Mesothelial cell of epicardium (in vitro differentiated cells): ENCODE data around the gene SYCE1L. TPM values are rescaled to one million over a fixed set of nuclear protein-coding genes. Genes with fewer than 3 reads are reported as not detected.

ENCODE experiments used
- DNase-seq, 2 experiments: peaks; one replicate each; pipeline ENCODE4 v3.0.0; 2021; ENCODE audit warnings: low spot score in 2 of 2; ENCODE audit not compliant: unreplicated experiment in 2 of 2
- H3K27ac Mint-ChIP-seq: 2 replicates; pipeline ENCODE4 v1.8.0; 2021; ENCODE audit warnings: mixed read lengths
- H3K27me3 Mint-ChIP-seq: 2 replicates; pipeline ENCODE4 v1.8.0; 2021; ENCODE audit warnings: low read depth, mixed read lengths
- H3K36me3 Mint-ChIP-seq: 2 replicates; pipeline ENCODE4 v1.8.0; 2021; ENCODE audit warnings: mixed read lengths
- H3K4me1 Mint-ChIP-seq: 2 replicates; pipeline ENCODE4 v1.8.0; 2021; ENCODE audit warnings: mixed read lengths
- H3K4me3 Mint-ChIP-seq: 2 replicates; pipeline ENCODE4 v1.8.0; 2021; ENCODE audit warnings: mild to moderate bottlenecking, moderate library complexity, mixed read lengths
- H3K9me3 Mint-ChIP-seq: 2 replicates; pipeline ENCODE4 v1.8.0; 2021; ENCODE audit warnings: mixed read lengths
- total RNA-seq: library from RNA; stranded (reverse); gene quantifications from 3 replicates; pipeline ENCODE4 v1.2.1, GENCODE V29; 2021
- TF ChIP-seq, protein P1 (sequence below): fragments of 200-600 bp; sonication (generic); IDR thresholded peaks from one replicate; pipeline ENCODE4 v1.5.0; 2021; ENCODE audit warnings: antibody characterized with exemption; ENCODE audit not compliant: unreplicated experiment

The SYCE1L gene
- total RNA-seq, 1 donor from 2014 or later = 21.3 TPM

DNA sequence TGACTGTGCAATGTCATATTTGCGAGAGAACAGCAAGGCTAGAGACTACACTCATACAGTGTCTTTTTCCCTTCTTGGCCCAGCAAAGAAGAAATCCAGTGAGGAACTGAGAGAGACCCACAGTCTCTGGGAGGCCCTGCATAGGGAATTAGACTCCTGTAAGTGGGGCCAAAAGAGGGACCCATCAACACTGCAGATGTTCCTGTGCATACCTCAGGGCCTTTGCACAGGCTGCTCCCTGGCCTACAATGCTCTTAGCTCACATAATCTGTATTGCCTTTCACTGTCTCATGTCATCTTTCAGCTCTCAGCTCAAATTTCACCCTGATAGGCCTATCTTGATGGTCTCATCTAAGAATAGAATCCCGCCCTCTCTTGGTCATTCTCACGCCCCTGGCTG lies 9.2 kb downstream of the SYCE1L start:
- H3K36me3 Mint-ChIP-seq = peaks cover 6% of the 10 kb centered on the region
- no peak for DNase-seq
- H3K4me3 Mint-ChIP-seq = no peak overlapping the region
- H3K4me1 Mint-ChIP-seq = peaks cover 15% of the 10 kb centered on the region
- peaks cover 4% of the 10 kb centered on the region for H3K9me3 Mint-ChIP-seq
- TF ChIP-seq, protein P1, sequence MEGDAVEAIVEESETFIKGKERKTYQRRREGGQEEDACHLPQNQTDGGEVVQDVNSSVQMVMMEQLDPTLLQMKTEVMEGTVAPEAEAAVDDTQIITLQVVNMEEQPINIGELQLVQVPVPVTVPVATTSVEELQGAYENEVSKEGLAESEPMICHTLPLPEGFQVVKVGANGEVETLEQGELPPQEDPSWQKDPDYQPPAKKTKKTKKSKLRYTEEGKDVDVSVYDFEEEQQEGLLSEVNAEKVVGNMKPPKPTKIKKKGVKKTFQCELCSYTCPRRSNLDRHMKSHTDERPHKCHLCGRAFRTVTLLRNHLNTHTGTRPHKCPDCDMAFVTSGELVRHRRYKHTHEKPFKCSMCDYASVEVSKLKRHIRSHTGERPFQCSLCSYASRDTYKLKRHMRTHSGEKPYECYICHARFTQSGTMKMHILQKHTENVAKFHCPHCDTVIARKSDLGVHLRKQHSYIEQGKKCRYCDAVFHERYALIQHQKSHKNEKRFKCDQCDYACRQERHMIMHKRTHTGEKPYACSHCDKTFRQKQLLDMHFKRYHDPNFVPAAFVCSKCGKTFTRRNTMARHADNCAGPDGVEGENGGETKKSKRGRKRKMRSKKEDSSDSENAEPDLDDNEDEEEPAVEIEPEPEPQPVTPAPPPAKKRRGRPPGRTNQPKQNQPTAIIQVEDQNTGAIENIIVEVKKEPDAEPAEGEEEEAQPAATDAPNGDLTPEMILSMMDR = no peak
- no peaks in the 10 kb centered on the region for H3K27me3 Mint-ChIP-seq
- no peak overlapping the region for H3K27ac Mint-ChIP-seq

DNA sequence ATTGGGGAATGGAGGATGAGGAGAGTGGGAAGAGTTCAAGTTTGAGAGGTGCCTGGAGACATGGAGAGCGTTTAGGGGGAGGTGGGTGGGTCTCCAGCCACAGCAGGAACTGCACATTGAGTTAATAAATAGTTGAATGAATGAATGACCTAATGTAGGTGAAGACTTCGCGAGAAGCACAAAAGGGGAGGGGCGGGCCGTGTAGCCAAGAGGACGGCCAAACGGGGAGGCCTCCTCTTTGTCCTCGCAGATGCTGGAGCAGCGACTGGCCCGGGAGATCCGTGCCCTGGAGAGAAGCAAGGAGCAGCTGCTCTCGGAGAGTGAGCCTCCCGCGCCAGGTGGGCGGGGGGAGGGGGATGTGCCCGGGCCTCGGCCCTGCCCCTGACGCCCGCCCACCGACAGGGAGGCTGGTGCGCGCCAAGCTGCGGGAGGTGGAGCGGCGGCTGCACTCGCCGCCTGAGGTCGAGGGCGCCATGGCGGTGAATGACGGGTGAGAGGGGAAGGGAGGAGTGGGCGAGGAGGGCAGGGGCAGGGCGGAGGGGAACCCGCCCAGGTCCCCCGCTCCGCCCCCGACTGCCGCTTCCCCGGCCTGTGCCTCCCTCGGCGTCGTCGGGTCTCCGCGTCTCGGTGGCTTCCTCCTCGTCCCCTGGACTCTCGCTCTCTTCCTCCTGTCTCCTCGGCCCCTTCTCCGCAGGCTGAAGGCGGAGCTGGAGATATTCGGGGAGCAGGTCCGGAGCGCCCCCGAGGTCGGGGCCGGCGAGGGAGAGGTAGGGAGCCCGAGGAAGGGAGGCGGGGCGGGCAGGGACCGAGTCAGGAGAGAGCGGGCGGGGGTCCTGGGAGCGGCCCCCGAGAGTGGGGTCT lies 12.9 kb downstream of the SYCE1L start:
- H3K9me3 Mint-ChIP-seq = no peaks in the 10 kb centered on the region
- H3K4me1 Mint-ChIP-seq = peaks cover 7% of the 10 kb centered on the region
- H3K4me3 Mint-ChIP-seq = peak overlapping the region; percentile 78
- no peaks in the 10 kb centered on the region for H3K27me3 Mint-ChIP-seq
- no peak overlapping the region for H3K27ac Mint-ChIP-seq
- peak; percentile 40 to 61 for DNase-seq
- TF ChIP-seq, protein P1 = no peak
- peaks cover 2% of the 10 kb centered on the region for H3K36me3 Mint-ChIP-seq

DNA sequence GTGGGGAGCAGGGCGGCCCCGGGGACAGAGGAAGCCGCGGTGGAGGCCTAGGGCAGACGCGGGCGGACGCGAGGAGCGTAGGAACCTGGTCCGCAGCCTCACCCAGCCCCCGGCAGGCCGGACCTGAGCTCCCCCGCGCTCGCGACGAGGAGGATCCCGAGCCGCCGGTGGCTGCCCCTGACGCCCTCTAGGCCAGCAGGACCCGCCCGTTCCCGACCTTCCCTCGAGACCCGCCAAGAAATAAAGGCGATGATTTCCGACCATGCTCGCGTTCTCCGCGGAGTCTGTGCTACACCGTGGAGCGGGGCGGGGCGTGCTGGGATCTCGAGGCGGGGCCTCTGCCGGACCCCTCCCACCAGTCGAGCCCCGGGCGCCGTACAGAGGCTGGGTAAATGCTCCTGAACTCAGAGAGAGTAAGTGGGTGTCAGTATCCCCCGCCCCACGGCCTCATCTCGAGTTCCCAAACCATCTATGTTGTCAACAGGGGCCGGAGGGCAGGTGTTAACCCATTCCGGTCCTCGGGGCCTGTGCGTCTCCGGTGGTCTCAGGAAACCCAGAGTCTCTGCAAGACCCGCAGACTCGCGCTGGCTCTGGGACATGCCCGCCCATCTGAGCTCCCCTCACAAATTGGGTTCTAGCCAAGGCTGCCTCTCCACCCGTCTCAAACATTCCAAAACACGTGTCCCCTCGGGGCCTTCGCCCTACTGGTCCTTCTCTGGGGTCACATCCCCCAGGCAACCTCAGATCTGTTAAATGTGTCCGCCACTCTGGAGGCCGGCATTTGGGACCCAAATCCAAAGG lies 13.7 kb downstream of the SYCE1L start:
- H3K4me1 Mint-ChIP-seq = peaks cover 7% of the 10 kb centered on the region
- peaks cover 2% of the 10 kb centered on the region for H3K36me3 Mint-ChIP-seq
- TF ChIP-seq, protein P1 = no peak
- H3K9me3 Mint-ChIP-seq = no peaks in the 10 kb centered on the region
- DNase-seq = peak; percentile 48 to 75
- no peak overlapping the region for H3K27ac Mint-ChIP-seq
- no peaks in the 10 kb centered on the region for H3K27me3 Mint-ChIP-seq
- peak overlapping the region; percentile 78 for H3K4me3 Mint-ChIP-seq

DNA sequence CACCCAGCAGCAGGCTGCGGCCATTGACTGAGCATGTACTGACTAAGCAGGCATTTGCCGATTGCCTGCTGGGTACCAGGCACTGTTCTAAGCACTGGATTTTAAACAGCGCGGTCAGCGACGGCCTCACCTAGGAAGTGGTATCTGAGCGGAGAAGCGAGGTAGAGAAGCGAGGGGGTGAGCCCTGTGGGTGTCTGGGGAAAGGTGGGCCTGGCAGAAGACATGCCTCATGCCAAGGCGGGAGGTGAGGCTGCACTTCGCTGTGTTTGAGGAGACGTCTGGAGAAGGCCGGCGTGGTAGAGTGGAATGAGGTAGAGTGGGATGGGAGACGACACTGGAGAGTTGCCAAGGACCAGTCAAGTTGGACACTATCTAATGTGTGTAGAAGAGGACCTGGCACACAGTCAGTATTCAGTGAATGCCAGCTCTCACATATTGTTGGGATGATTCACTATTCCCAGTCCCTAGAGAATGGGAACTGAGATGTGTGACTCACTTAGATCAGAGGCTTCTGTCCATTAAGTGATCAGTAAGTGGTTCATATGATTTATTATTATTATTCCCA lies 14.4 kb downstream of the SYCE1L start:
- H3K36me3 Mint-ChIP-seq = peaks cover 2% of the 10 kb centered on the region
- TF ChIP-seq, protein P1 = no peak
- H3K4me1 Mint-ChIP-seq = peaks cover 7% of the 10 kb centered on the region
- peak overlapping the region; percentile 78 for H3K4me3 Mint-ChIP-seq
- H3K27me3 Mint-ChIP-seq = no peaks in the 10 kb centered on the region
- no peak overlapping the region for H3K27ac Mint-ChIP-seq
- H3K9me3 Mint-ChIP-seq = no peaks in the 10 kb centered on the region
- no peak for DNase-seq

DNA sequence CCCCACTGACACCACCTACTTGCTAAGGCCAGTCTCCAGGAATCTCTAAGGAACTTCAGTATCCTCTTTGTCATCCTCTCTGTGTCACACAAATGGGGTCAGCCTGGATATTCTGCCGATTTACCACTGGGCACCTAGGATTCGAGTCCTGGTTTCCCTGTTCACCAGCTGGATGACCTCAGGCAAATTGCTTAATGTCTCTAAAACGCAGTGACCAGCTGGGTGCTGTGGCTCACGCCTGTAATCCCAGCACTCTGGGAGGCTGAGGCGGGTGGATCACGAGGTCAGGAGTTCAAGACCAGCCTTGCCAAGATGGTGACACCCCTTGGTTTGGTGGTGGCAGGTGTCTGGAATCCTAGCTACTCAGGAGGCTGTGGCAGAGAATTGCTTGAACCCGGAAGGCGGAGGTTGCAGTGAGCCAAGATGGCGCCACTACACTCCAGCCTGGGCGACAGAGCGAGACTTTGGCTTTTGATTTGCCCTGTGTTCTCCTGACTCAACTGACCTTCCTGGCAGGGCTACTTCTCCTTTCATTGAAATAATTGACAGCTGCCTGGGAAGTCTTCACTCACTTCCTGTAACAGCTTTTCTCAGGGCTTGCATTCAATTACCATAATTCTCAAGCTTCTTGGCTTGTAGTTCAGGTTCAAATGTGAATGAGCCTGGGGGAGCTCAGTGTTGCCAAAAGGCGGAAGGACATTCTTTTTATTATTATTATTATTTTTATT lies 15.4 kb downstream of the SYCE1L start:
- Mint-ChIP-seq H3K27me3 (no peaks in the 10 kb centered on the region), H3K36me3 (peaks cover 2% of the 10 kb centered on the region), H3K9me3 (no peaks in the 10 kb centered on the region), H3K27ac (no peak overlapping the region), H3K4me1 (peaks cover 7% of the 10 kb centered on the region), H3K4me3 (no peak overlapping the region)
- TF ChIP-seq, protein P1 = no peak
- no peak for DNase-seq
